ENCODE results near the gene GORASP1.

GORASP1 gene

DNA sequence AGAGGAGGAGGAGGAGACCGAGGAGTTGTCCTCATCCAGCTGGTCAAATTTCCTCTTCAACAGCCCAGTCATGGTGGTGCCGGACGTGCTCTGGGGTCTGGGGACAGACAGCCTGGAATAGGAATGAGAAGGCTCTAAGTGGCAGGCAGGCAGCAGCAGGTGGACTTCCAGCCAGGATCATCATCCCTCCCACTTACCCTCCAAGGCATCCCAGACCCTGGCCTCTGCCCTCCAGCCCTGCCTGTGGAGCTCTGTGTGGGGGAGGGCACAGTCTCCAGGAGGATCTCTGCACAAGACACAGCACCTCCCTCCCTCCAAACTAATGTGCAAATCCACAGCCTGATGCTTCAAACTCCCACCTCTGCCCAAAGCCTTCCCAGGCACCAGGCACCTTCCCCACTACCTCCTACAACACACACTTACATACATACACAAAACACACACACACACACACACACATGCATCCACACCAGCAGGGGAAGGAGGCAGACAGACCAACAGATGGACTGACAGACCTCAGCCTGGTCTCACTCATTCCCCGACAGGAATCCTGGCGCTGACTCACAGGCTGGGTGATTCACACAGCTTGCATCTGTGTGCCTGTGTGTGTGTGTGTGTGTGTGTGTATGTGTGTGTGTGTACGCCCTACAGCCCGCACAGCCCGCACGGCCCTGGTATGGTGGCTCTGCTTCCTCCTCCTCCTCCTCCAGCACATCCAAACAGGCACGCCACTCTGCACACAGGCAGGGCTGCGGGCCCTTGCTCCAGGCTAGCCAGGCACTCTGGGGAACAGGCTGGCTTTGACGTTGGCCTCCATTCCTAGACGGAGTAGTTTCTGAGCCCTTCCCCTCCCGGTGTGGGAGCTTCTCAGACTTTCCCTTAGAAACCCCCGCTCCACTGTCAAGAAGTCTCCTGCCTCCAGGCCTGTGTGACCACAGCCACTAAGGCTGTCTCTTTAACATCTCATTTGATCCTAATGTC is 39.5 kb upstream of the GORASP1 start:
- Histone ChIP-seq H3K4me1 (ENCODE audit: control insufficient read depth, low read depth, low read length) (peaks cover 50% of the 10 kb centered on the region), H3K4me3 (ENCODE audit: low read length) (no peak overlapping the region), H3K27ac (ENCODE audit: low read length) (no peak overlapping the region), H3K27me3 (ENCODE audit: control insufficient read depth, insufficient read depth, low read length) (no peaks in the 10 kb centered on the region), H3K9ac (ENCODE audit: low read length) (no peak overlapping the region), H3K9me3 (ENCODE audit: control insufficient read depth, low read depth, low read length) (no peaks in the 10 kb centered on the region), H3K36me3 (ENCODE audit: control insufficient read depth, low read depth, low read length) (peaks cover 37% of the 10 kb centered on the region)

- Histone ChIP-seq H3K27ac (ENCODE audit: low read length) (no peak overlapping the region), H3K9ac (ENCODE audit: low read length) (no peak overlapping the region), H3K4me3 (ENCODE audit: low read length) (no peak overlapping the region), H3K4me1 (ENCODE audit: control insufficient read depth, low read depth, low read length) (peaks cover 42% of the 10 kb centered on the region), H3K27me3 (ENCODE audit: control insufficient read depth, insufficient read depth, low read length) (no peaks in the 10 kb centered on the region), H3K36me3 (ENCODE audit: control insufficient read depth, low read depth, low read length) (peaks cover 37% of the 10 kb centered on the region), H3K9me3 (ENCODE audit: control insufficient read depth, low read depth, low read length) (no peaks in the 10 kb centered on the region)
Measured at GRCh38 chr3:39146083-39146501, 38.7 kb upstream of the GORASP1 start.

GRCh38 chr3:39144748-39145380 is 37.4 kb upstream of the GORASP1 start:
- H3K36me3 ChIP-seq (ENCODE audit: control insufficient read depth, low read depth, low read length) = peaks cover 37% of the 10 kb centered on the region
- H3K4me1 ChIP-seq (ENCODE audit: control insufficient read depth, low read depth, low read length) = peaks cover 30% of the 10 kb centered on the region
- no peaks in the 10 kb centered on the region for H3K27me3 ChIP-seq (ENCODE audit: control insufficient read depth, insufficient read depth, low read length)
- no peak overlapping the region for H3K27ac ChIP-seq (ENCODE audit: low read length)
- H3K9me3 ChIP-seq (ENCODE audit: control insufficient read depth, low read depth, low read length) = no peaks in the 10 kb centered on the region
- H3K4me3 ChIP-seq (ENCODE audit: low read length) = no peak overlapping the region
- no peak overlapping the region for H3K9ac ChIP-seq (ENCODE audit: low read length)

GRCh38 chr3:39144095-39144747 is 36.8 kb upstream of the GORASP1 start:
- peaks cover 37% of the 10 kb centered on the region for H3K36me3 ChIP-seq (ENCODE audit: control insufficient read depth, low read depth, low read length)
- H3K4me3 ChIP-seq (ENCODE audit: low read length) = no peak overlapping the region
- H3K9me3 ChIP-seq (ENCODE audit: control insufficient read depth, low read depth, low read length) = no peaks in the 10 kb centered on the region
- H3K9ac ChIP-seq (ENCODE audit: low read length) = no peak overlapping the region
- H3K27ac ChIP-seq (ENCODE audit: low read length) = no peak overlapping the region
- no peaks in the 10 kb centered on the region for H3K27me3 ChIP-seq (ENCODE audit: control insufficient read depth, insufficient read depth, low read length)
- H3K4me1 ChIP-seq (ENCODE audit: control insufficient read depth, low read depth, low read length) = peaks cover 24% of the 10 kb centered on the region

- Histone ChIP-seq H3K27me3 (ENCODE audit: control insufficient read depth, insufficient read depth, low read length) (no peaks in the 10 kb centered on the region), H3K9me3 (ENCODE audit: control insufficient read depth, low read depth, low read length) (no peaks in the 10 kb centered on the region), H3K4me3 (ENCODE audit: low read length) (no peak overlapping the region), H3K36me3 (ENCODE audit: control insufficient read depth, low read depth, low read length) (peaks cover 37% of the 10 kb centered on the region), H3K27ac (ENCODE audit: low read length) (no peak overlapping the region), H3K9ac (ENCODE audit: low read length) (no peak overlapping the region), H3K4me1 (ENCODE audit: control insufficient read depth, low read depth, low read length) (peaks cover 14% of the 10 kb centered on the region)
Measured at GRCh38 chr3:39143051-39143885, 35.8 kb upstream of the GORASP1 start.

- no peak overlapping the region for H3K9ac ChIP-seq (ENCODE audit: low read length)
- peaks cover 37% of the 10 kb centered on the region for H3K36me3 ChIP-seq (ENCODE audit: control insufficient read depth, low read depth, low read length)
- no peak overlapping the region for H3K4me3 ChIP-seq (ENCODE audit: low read length)
- H3K27ac ChIP-seq (ENCODE audit: low read length) = no peak overlapping the region
- no peaks in the 10 kb centered on the region for H3K9me3 ChIP-seq (ENCODE audit: control insufficient read depth, low read depth, low read length)
- peaks cover 4% of the 10 kb centered on the region for H3K4me1 ChIP-seq (ENCODE audit: control insufficient read depth, low read depth, low read length)
- H3K27me3 ChIP-seq (ENCODE audit: control insufficient read depth, insufficient read depth, low read length) = no peaks in the 10 kb centered on the region
Measured at GRCh38 chr3:39142067-39142466, 34.6 kb upstream of the GORASP1 start.

DNA sequence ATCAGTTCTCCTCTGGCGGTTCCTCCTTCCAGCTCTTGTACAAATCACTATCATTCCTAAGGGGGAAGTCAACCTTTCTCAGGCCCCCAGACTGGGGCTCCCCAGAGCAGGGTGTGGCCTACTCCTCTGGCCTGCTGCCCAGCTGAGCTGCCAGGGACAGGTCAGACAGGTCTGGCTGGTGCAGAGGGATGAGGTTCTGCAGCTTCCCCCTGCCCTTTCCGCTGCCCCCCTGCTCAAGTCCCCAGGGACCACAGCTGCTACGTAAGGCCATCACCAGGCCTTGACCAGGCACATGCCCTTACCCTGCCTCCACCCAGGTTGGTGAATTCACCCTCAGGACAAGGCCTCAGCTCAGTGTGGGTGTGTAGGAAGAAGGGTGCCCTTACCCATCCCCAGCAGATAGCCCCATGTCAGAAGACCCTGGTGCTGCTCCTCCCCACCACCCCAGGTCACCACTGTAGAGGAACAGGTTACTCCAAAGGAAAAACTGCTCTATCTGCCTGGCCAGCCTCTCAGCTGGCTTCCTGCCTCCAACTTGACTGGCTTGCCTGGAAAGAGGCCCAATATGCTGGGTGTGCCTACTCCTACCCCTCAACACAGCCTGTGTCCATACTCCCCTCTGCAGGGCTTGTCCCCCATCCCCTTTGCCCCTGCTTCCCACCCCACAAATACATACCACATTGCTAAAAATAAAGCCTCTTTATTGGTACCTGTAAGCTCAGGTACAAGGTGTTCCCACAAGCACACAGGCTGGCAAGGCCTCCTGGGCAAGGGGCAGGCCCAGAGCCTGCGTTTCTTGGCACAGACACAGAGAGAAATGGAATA is 34.0 kb upstream of the GORASP1 start:
- Histone ChIP-seq H3K4me1 (ENCODE audit: control insufficient read depth, low read depth, low read length) (no peaks in the 10 kb centered on the region), H3K27ac (ENCODE audit: low read length) (no peak overlapping the region), H3K27me3 (ENCODE audit: control insufficient read depth, insufficient read depth, low read length) (no peaks in the 10 kb centered on the region), H3K4me3 (ENCODE audit: low read length) (no peak overlapping the region), H3K36me3 (ENCODE audit: control insufficient read depth, low read depth, low read length) (peaks cover 37% of the 10 kb centered on the region), H3K9me3 (ENCODE audit: control insufficient read depth, low read depth, low read length) (no peaks in the 10 kb centered on the region), H3K9ac (ENCODE audit: low read length) (no peak overlapping the region)

DNA sequence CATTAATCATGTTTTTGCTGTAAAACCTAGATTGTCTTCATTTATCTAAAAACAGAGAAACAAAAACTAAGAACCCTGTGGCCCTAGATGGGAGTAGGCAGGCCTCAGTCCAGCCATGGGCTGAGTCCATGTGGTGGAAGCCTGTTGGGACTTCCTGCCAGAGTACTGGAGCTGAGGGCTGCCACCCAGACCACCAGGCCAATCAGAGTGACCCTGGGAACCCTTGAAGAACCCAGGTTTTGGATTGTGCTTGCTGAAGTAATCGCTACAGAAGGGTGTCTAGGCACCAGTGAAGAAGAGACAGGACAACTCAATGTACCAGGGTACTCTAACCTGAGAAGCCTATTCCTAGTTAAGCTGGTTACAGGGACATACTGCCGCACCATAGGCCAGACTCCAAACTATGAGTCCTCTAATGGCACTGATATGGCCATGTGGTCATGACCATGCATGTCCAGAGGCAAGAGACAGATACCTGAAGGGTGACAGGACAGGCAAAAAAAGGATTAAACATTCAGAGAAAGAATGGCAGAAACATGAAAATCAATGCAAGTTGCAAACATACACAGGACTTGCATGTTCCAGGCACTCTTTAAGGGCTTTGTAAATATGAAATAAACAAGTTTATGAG is 33.0 kb upstream of the GORASP1 start:
- H3K4me3 ChIP-seq (ENCODE audit: low read length) = no peak overlapping the region
- H3K4me1 ChIP-seq (ENCODE audit: control insufficient read depth, low read depth, low read length) = no peaks in the 10 kb centered on the region
- H3K9ac ChIP-seq (ENCODE audit: low read length) = no peak overlapping the region
- H3K36me3 ChIP-seq (ENCODE audit: control insufficient read depth, low read depth, low read length) = peaks cover 32% of the 10 kb centered on the region
- H3K27ac ChIP-seq (ENCODE audit: low read length) = no peak overlapping the region
- H3K9me3 ChIP-seq (ENCODE audit: control insufficient read depth, low read depth, low read length) = no peaks in the 10 kb centered on the region
- no peaks in the 10 kb centered on the region for H3K27me3 ChIP-seq (ENCODE audit: control insufficient read depth, insufficient read depth, low read length)

DNA sequence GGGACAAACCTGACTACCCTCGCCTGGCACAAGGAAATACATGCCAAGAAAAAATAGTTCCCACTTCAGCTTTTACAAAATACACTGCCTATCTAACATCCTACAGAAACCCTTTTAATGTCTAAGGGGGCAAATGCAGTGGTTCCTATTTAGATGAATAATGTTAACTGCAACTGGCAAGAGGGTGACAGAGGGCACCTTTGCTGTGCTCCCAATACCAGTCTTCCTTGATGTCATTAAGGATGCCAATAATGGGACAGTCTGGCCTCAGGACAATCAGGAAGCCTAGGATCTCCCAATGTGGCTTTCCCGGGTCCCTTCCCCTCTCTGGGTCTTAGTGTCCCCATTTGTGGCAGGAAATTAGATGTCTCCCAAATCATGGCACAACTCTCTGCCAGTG is 32.0 kb upstream of the GORASP1 start:
- H3K4me1 ChIP-seq (ENCODE audit: control insufficient read depth, low read depth, low read length) = no peaks in the 10 kb centered on the region
- H3K4me3 ChIP-seq (ENCODE audit: low read length) = no peak overlapping the region
- H3K9me3 ChIP-seq (ENCODE audit: control insufficient read depth, low read depth, low read length) = no peaks in the 10 kb centered on the region
- H3K27me3 ChIP-seq (ENCODE audit: control insufficient read depth, insufficient read depth, low read length) = no peaks in the 10 kb centered on the region
- peaks cover 22% of the 10 kb centered on the region for H3K36me3 ChIP-seq (ENCODE audit: control insufficient read depth, low read depth, low read length)
- H3K9ac ChIP-seq (ENCODE audit: low read length) = no peak overlapping the region
- H3K27ac ChIP-seq (ENCODE audit: low read length) = no peak overlapping the region

GRCh38 chr3:39138804-39139415 is 31.5 kb upstream of the GORASP1 start:
- Histone ChIP-seq H3K9ac (ENCODE audit: low read length) (no peak overlapping the region), H3K27ac (ENCODE audit: low read length) (no peak overlapping the region), H3K9me3 (ENCODE audit: control insufficient read depth, low read depth, low read length) (no peaks in the 10 kb centered on the region), H3K27me3 (ENCODE audit: control insufficient read depth, insufficient read depth, low read length) (no peaks in the 10 kb centered on the region), H3K4me1 (ENCODE audit: control insufficient read depth, low read depth, low read length) (no peaks in the 10 kb centered on the region), H3K4me3 (ENCODE audit: low read length) (no peak overlapping the region), H3K36me3 (ENCODE audit: control insufficient read depth, low read depth, low read length) (peaks cover 17% of the 10 kb centered on the region)
